NB4 (cell line): ENCODE results near the gene ABLIM3.

Source experiments
- DNase-seq: peaks from one replicate; pipeline ENCODE4 v3.0.0; 2010; ENCODE audit warnings: low read depth
- H3K4me3 ChIP-seq: one replicate; pipeline ENCODE4 v1.5.1; 2011; ENCODE audit warnings: mild to moderate bottlenecking, low read depth, low read length, moderate library complexity
- CTCF ChIP-seq: IDR thresholded peaks from one replicate; pipeline ENCODE4 v1.5.1; 2012; ENCODE audit warnings: low read depth, low read length
- MAX ChIP-seq: IDR thresholded peaks from 2 replicates; pipeline ENCODE4 v1.6.1; 2011; ENCODE audit warnings: low read depth, low read length
- MYC ChIP-seq: IDR thresholded peaks from 2 replicates; pipeline ENCODE4 v1.6.1; 2011; ENCODE audit warnings: low read depth, low read length
- POLR2A ChIP-seq: IDR thresholded peaks from 2 replicates; pipeline ENCODE4 v1.6.1; 2011; ENCODE audit warnings: mild to moderate bottlenecking; ENCODE audit not compliant: insufficient read length; ENCODE audit errors: extremely low read depth

Gene ABLIM3

GRCh38 chr5:149154650-149155049 is 13.4 kb downstream of the ABLIM3 start:
- no peak for DNase-seq
- no peak for TF ChIP-seq POLR2A

GRCh38 chr5:149156435-149157083 is 15.3 kb downstream of the ABLIM3 start:
- no peak for DNase-seq
- TF ChIP-seq CTCF = no peak
- no peak for TF ChIP-seq POLR2A
- TF ChIP-seq MYC = no peak
- TF ChIP-seq MAX = no peak
- no peak overlapping the region for H3K4me3 ChIP-seq

More at GRCh38 chr5:149154650-149155049, 13.4 kb downstream of the ABLIM3 start:
- no peak overlapping the region for H3K4me3 ChIP-seq

- H3K4me3 ChIP-seq = no peak overlapping the region
- TF ChIP-seq MYC (no peak), CTCF (no peak), POLR2A (no peak), MAX (no peak)
- DNase-seq = no peak
These were observed 16.0 kb downstream of the ABLIM3 start for GRCh38 chr5:149157330-149157729.

- no peak overlapping the region for H3K4me3 ChIP-seq
- no peak for TF ChIP-seq MYC
- TF ChIP-seq CTCF = no peak
- no peak for TF ChIP-seq MAX
- no peak for TF ChIP-seq POLR2A
- DNase-seq = no peak
These were observed 19.0 kb downstream of the ABLIM3 start for GRCh38 chr5:149160291-149160787.

GRCh38 chr5:149161026-149161687 is 19.9 kb downstream of the ABLIM3 start:
- no peak for DNase-seq
- TF ChIP-seq MYC = no peak
- no peak for TF ChIP-seq CTCF
- no peak for TF ChIP-seq MAX
- TF ChIP-seq POLR2A = no peak
- H3K4me3 ChIP-seq = no peak overlapping the region

GRCh38 chr5:149161850-149162249 is 20.6 kb downstream of the ABLIM3 start:
- DNase-seq = no peak
- no peak overlapping the region for H3K4me3 ChIP-seq
- TF ChIP-seq MAX (no peak), MYC (no peak), CTCF (no peak), POLR2A (no peak)
